PC-9 (cell line): Measurements from ENCODE around the gene SLC38A10.

Experiments
- EZH2 ChIP-seq: fragments of 200-600 bp; sonication (generic); IDR thresholded peaks from 2 replicates; pipeline ENCODE4 v1.8.0; 2017; ENCODE audit warnings: antibody characterized with exemption, low read depth
- TF ChIP-seq, protein P1 (sequence below): fragments of 200-600 bp; sonication (generic); conservative IDR thresholded peaks from 2 replicates; pipeline ENCODE4 v1.6.1; 2017; ENCODE audit warnings: mixed run types, antibody characterized with exemption, mild to moderate bottlenecking, moderate library complexity

DNA sequence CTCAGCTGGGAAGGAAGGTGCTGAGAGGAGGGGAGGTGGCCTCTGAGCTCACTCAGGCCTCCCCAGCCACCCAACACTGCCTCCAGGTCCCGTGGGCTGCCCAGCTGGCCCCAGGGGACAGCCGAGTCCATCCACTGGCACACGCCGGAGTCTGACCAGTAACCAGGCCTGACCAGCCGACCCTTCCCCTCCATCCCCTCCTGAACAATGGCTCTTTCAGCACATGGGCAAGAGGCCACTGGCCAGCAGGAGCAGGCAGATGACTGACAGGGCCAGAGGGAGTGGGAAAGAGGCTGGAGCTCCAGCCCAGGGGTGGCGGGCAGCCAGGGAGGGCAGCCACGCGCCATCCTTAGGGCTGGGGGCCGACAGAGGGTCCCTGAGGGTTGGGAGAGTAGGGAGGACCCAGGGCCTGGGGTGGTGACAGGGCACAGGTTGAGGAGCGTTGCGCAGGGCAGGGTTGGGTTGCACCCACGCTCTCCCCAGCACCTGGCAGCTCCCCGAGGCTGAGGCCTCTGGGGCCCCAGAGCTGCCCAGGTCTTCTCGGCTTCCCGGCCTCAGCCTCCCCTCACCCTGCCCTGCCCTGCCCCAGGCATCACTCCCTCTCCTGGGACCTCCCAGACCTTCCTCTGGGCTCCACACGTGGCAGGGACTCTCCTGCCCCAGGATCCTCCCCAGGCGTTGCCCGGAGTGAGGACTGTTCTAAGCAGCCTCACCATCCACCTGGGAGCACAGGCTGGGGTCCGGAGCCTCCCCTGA is 20.2 kb upstream of the SLC38A10 start:
- TF ChIP-seq, protein P1, sequence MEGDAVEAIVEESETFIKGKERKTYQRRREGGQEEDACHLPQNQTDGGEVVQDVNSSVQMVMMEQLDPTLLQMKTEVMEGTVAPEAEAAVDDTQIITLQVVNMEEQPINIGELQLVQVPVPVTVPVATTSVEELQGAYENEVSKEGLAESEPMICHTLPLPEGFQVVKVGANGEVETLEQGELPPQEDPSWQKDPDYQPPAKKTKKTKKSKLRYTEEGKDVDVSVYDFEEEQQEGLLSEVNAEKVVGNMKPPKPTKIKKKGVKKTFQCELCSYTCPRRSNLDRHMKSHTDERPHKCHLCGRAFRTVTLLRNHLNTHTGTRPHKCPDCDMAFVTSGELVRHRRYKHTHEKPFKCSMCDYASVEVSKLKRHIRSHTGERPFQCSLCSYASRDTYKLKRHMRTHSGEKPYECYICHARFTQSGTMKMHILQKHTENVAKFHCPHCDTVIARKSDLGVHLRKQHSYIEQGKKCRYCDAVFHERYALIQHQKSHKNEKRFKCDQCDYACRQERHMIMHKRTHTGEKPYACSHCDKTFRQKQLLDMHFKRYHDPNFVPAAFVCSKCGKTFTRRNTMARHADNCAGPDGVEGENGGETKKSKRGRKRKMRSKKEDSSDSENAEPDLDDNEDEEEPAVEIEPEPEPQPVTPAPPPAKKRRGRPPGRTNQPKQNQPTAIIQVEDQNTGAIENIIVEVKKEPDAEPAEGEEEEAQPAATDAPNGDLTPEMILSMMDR = no peak
- TF ChIP-seq EZH2 = no peak
